Karpas-422 (cell line): ENCODE results near the gene PIGA. TPM values are rescaled to one million over a fixed set of nuclear protein-coding genes. Genes with fewer than 3 reads are reported as not detected.
A peak's percentile ranks its signal among the peaks of the same experiment; 100 is the strongest.
"Not testable (repeated sequence)": the region's sequence is repeated elsewhere in the genome, so short reads cannot be mapped to it uniquely, and the experiment has no call there.

Source experiments
- DNase-seq: peaks from one replicate; pipeline ENCODE4 v3.0.0-alpha.2; 2015
- H2AFZ ChIP-seq: fragments of 200-600 bp; sonication (generic); 2 replicates; pipeline ENCODE4 v1.6.1; 2014; ENCODE audit warnings: antibody characterized with exemption, low read length, mixed read lengths
- H3K27ac ChIP-seq: fragments of 200-600 bp; sonication (generic); 2 replicates; pipeline ENCODE4 v1.5.1; 2014; ENCODE audit warnings: mild to moderate bottlenecking, low read length, moderate library complexity
- H3K27me3 ChIP-seq: fragments of 200-600 bp; sonication (generic); 2 replicates; pipeline ENCODE4 v1.6.1; 2014; ENCODE audit warnings: low read length, mixed read lengths
- H3K36me3 ChIP-seq: fragments of 200-600 bp; sonication (generic); 2 replicates; pipeline ENCODE4 v1.6.1; 2014; ENCODE audit warnings: low read length, mixed read lengths; ENCODE audit not compliant: insufficient read depth
- H3K4me1 ChIP-seq: fragments of 200-600 bp; sonication (generic); 2 replicates; pipeline ENCODE4 v1.6.1; 2014; ENCODE audit warnings: mild to moderate bottlenecking, low read length, mixed read lengths
- H3K4me2 ChIP-seq: fragments of 200-600 bp; sonication (generic); 2 replicates; pipeline ENCODE4 v1.6.1; 2014; ENCODE audit warnings: low read length, low read depth, mild to moderate bottlenecking; ENCODE audit not compliant: poor library complexity, severe bottlenecking
- H3K4me3 ChIP-seq: fragments of 200-600 bp; sonication (generic); 2 replicates; pipeline ENCODE4 v1.5.1; 2014; ENCODE audit warnings: mild to moderate bottlenecking, antibody characterized with exemption, low read length, mixed read lengths
- H3K79me2 ChIP-seq: fragments of 200-600 bp; sonication (generic); 2 replicates; pipeline ENCODE4 v1.6.1; 2014; ENCODE audit warnings: mild to moderate bottlenecking, low read length, mixed read lengths
- H3K9ac ChIP-seq: fragments of 200-600 bp; sonication (generic); 2 replicates; pipeline ENCODE4 v1.6.0; 2014; ENCODE audit warnings: low read length
- H3K9me2 ChIP-seq: fragments of 200-600 bp; sonication (generic), shearing (Covaris generic); replicated peaks from 2 replicates; pipeline ENCODE4 v1.6.0; 2014; ENCODE audit warnings: mild to moderate bottlenecking, low read length, moderate library complexity; ENCODE audit not compliant: insufficient read depth
- H3K9me3 ChIP-seq: fragments of 300-700, 200-600 bp; sonication (generic); 2 replicates; pipeline ENCODE4 v1.6.1; 2014; ENCODE audit warnings: low read length, mixed read lengths
- H4K20me1 ChIP-seq: fragments of 200-600 bp; sonication (generic); 2 replicates; pipeline ENCODE4 v1.6.1; 2014; ENCODE audit warnings: mild to moderate bottlenecking, antibody characterized with exemption, low read length, low read depth; ENCODE audit not compliant: insufficient read depth
- total RNA-seq: library from RNA; depleted of rRNA; stranded (reverse); fragments of >200 nt; shearing (Covaris generic); gene quantifications from 2 replicates; pipeline ENCODE4 v1.2.3, GENCODE V29; 2014; ENCODE audit warnings: low replicate concordance

Gene PIGA
- total RNA-seq, 1 experiment from 2014 or later, result 39.5 TPM

DNA sequence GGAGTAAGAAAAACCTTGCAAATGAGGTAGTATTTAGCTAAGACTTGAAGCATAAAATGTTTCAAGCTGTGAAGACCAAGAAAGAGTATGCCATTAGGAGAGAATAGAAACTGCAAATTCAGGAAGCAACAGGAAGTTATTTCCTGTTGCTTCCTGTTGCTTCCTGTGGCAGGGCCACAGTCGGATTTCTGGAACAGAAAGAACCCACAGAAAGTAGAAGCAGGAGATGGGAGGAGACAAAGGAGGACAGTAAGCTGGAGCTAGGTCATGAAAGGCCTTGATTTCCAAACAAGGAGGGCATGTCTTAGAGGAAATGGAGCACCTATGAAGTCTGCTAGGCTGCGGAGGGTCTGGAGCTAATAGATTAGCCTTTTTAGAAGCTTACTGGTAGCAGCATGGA, 37.1 kb downstream of the PIGA start:
- Histone ChIP-seq H4K20me1 (no peaks in the 10 kb centered on the region), H3K27ac (no peak overlapping the region), H3K9me3 (no peaks in the 10 kb centered on the region), H2AFZ (no peak overlapping the region), H3K27me3 (no peaks in the 10 kb centered on the region), H3K4me1 (peaks cover 3% of the 10 kb centered on the region; the same call in 1 of the 2 replicates), H3K4me2 (no peak overlapping the region), H3K9me2 (no peaks in the 10 kb centered on the region), H3K4me3 (no peak overlapping the region), H3K79me2 (no peaks in the 10 kb centered on the region), H3K9ac (no peak overlapping the region), H3K36me3 (no peaks in the 10 kb centered on the region)
- no peak for DNase-seq

- Histone ChIP-seq H4K20me1 (no peaks in the 10 kb centered on the region), H3K4me3 (no peak overlapping the region), H2AFZ (no peak overlapping the region), H3K79me2 (no peaks in the 10 kb centered on the region), H3K4me2 (no peak overlapping the region), H3K27ac (no peak overlapping the region), H3K36me3 (no peaks in the 10 kb centered on the region), H3K4me1 (peaks cover 3% of the 10 kb centered on the region; the same call in 1 of the 2 replicates), H3K9me3 (no peaks in the 10 kb centered on the region), H3K27me3 (no peaks in the 10 kb centered on the region), H3K9ac (no peak overlapping the region), H3K9me2 (no peaks in the 10 kb centered on the region)
- no peak for DNase-seq
Measured at GRCh38 chrX:15293451-15293850, 41.9 kb downstream of the PIGA start.

- Histone ChIP-seq H3K79me2 (no peaks in the 10 kb centered on the region), H3K4me3 (no peak overlapping the region), H4K20me1 (no peaks in the 10 kb centered on the region), H3K9me2 (no peaks in the 10 kb centered on the region), H3K4me1 (peaks cover 3% of the 10 kb centered on the region; the same call in 1 of the 2 replicates), H3K9ac (no peak overlapping the region), H2AFZ (no peak overlapping the region), H3K27ac (no peak overlapping the region), H3K4me2 (no peak overlapping the region), H3K36me3 (no peaks in the 10 kb centered on the region), H3K9me3 (no peaks in the 10 kb centered on the region), H3K27me3 (no peaks in the 10 kb centered on the region)
- no peak for DNase-seq
Measured at GRCh38 chrX:15292861-15293260, 42.5 kb downstream of the PIGA start.

GRCh38 chrX:15277604-15278003, 57.7 kb downstream of the PIGA start:
- Histone ChIP-seq H3K9me3 (no peaks in the 10 kb centered on the region), H2AFZ (no peak overlapping the region), H3K9me2 (no peaks in the 10 kb centered on the region), H3K4me1 (no peaks in the 10 kb centered on the region), H3K4me2 (no peak overlapping the region), H3K79me2 (no peaks in the 10 kb centered on the region), H4K20me1 (no peaks in the 10 kb centered on the region), H3K4me3 (no peak overlapping the region), H3K36me3 (no peaks in the 10 kb centered on the region), H3K9ac (no peak overlapping the region), H3K27ac (no peak overlapping the region), H3K27me3 (no peaks in the 10 kb centered on the region)
- no peak for DNase-seq

- H2AFZ ChIP-seq, result no peak overlapping the region
Measured at GRCh38 chrX:15274946-15275345, 60.4 kb downstream of the PIGA start.

GRCh38 chrX:15273275-15273674, 62.0 kb downstream of the PIGA start:
- not testable (repeated sequence) for H3K9me3 ChIP-seq, H3K27ac ChIP-seq, H4K20me1 ChIP-seq, H3K36me3 ChIP-seq, H3K9me2 ChIP-seq, H3K79me2 ChIP-seq, H3K4me3 ChIP-seq, DNase-seq, H3K4me1 ChIP-seq, H2AFZ ChIP-seq, H3K9ac ChIP-seq, H3K4me2 ChIP-seq, H3K27me3 ChIP-seq

More at GRCh38 chrX:15274946-15275345, 60.4 kb downstream of the PIGA start:
- Histone ChIP-seq H3K79me2 (no peaks in the 10 kb centered on the region), H3K9me2 (no peaks in the 10 kb centered on the region), H3K4me3 (no peak overlapping the region), H3K4me1 (no peaks in the 10 kb centered on the region), H3K36me3 (no peaks in the 10 kb centered on the region), H4K20me1 (no peaks in the 10 kb centered on the region), H3K27ac (no peak overlapping the region), H3K27me3 (no peaks in the 10 kb centered on the region), H3K9ac (no peak overlapping the region), H3K4me2 (no peak overlapping the region), H3K9me3 (no peaks in the 10 kb centered on the region)
- no peak for DNase-seq

DNA sequence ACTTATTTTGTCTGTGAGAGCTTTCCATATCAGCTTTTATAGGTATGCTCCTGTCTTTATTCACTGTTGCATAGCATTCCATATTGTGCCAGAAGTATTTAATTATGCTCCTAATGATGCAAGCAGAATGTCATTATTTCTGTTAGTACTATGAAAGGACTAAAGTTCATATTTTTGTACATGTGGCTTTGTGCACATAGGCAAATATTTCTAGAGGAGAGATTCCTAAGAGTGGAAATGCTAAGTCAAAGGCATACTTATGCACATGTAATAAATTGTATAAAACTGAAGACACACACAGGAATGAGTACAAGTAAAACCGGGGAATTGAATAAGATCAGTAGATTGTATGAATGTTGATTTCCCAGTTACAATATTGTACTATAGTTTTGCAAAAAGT, 63.6 kb downstream of the PIGA start:
- Histone ChIP-seq H3K4me2 (no peak overlapping the region), H3K4me3 (no peak overlapping the region), H2AFZ (no peak overlapping the region), H3K27ac (no peak overlapping the region), H3K27me3 (no peaks in the 10 kb centered on the region), H3K4me1 (no peaks in the 10 kb centered on the region), H3K79me2 (no peaks in the 10 kb centered on the region), H3K9me2 (no peaks in the 10 kb centered on the region), H3K9me3 (no peaks in the 10 kb centered on the region), H3K36me3 (no peaks in the 10 kb centered on the region), H4K20me1 (no peaks in the 10 kb centered on the region), H3K9ac (no peak overlapping the region)
- DNase-seq, result no peak

GRCh38 chrX:15269618-15270521, 65.5 kb downstream of the PIGA start, which contains the start of gene ASB9:
ASB9 (minus strand) TSS chrX:15270083; CDS start chrX:15269874, 209 bp downstream.
- Histone ChIP-seq H3K9me2 (no peaks in the 10 kb centered on the region), H4K20me1 (no peaks in the 10 kb centered on the region), H3K36me3 (no peaks in the 10 kb centered on the region), H3K9me3 (no peaks in the 10 kb centered on the region), H3K4me2 (no peak within 1 kb of the TSS), H3K79me2 (no peaks in the 10 kb centered on the region), H3K27me3 (no peaks in the 10 kb centered on the region), H3K4me1 (no peaks in the 10 kb centered on the region), H3K27ac (no peak within 1 kb of the TSS), H3K9ac (no peak within 1 kb of the TSS), H3K4me3 (no peak within 1 kb of the TSS), H2AFZ (0 out of 2 replicates have a peak within 1 kb of the TSS, but pooled peaks have one; percentile 28)
- no peak for DNase-seq
